HepG2 (cell line): Measurements from ENCODE around the gene CD84. TPM values are rescaled to one million over a fixed set of nuclear protein-coding genes. Genes with fewer than 3 reads are reported as not detected.

Experiments used
- ATAC-seq: fragments of 200-7000 bp; cut with Tn5 transposase; 3 replicates; pipeline ENCODE4 v1.9.1; 2020; ENCODE audit warnings: mild to moderate bottlenecking, moderate library complexity
- BruUV-seq: library from RNA; stranded (reverse); fragments of 400-500 nt; replicated peaks from 2 replicates; lab custom pipeline; 2021; lab: Mats Ljungman, UMichigan
- CTCF ChIA-PET: fragments of 300-600 bp; formaldehyde crosslinking; extraction: SDS; loops from one replicate; lab custom pipeline; 2021; ENCODE audit warnings: low total read pairs, inconsistent platforms, low intra/inter-chr PET ratio; lab: Yijun Ruan, JAX
- POLR2A ChIA-PET: fragments of 350-600 bp; sonication (Branson Sonifier 250); formaldehyde crosslinking; loops from one replicate; lab custom pipeline; 2020; ENCODE audit warnings: antibody characterized with exemption, inconsistent platforms; lab: Yijun Ruan, JAX
- DNase-seq: peaks from one replicate; pipeline ENCODE4 v3.0.0-alpha.2; 2015; ENCODE audit warnings: low spot score
- FAIRE-seq: peaks from 3 replicates; lab custom pipeline; 2011; peaks lifted over from hg19 to GRCh38; lab: Jason Lieb, UNC
- H2AFZ ChIP-seq: one replicate; pipeline ENCODE4 v1.6.1; 2011; ENCODE audit warnings: low read length, inconsistent platforms
- H3K27ac ChIP-seq: fragments of 300-600 bp; 3 replicates; pipeline ENCODE4 v1.8.0; 2011; ENCODE audit warnings: mixed run types, mild to moderate bottlenecking, mixed read lengths, low read length, inconsistent platforms; ENCODE audit not compliant: insufficient read depth; ENCODE audit errors: extremely low read length
- H3K27me3 ChIP-seq, 2 experiments: fragments of 200-600 bp in 1 of 2; 2 replicates in 1 of 2; 3 replicates in 1 of 2; pipeline versions ENCODE4 v1.6.0 to v1.8.0; 2011; ENCODE audit warnings: low read length in 2 of 2, mild to moderate bottlenecking in 2 of 2, moderate library complexity in 2 of 2, inconsistent platforms in 1 of 2; ENCODE audit not compliant: insufficient read depth in 2 of 2, control insufficient read depth in 1 of 2
- H3K36me3 ChIP-seq, 2 experiments: fragments of 200-600 bp in 1 of 2; replicated peaks in 1 of 2; 2 replicates in 1 of 2; 3 replicates in 1 of 2; pipeline versions ENCODE4 v1.5.1 to v1.8.0; 2011; ENCODE audit warnings: low read length in 2 of 2, inconsistent platforms in 1 of 2; ENCODE audit not compliant: insufficient read depth in 2 of 2, control insufficient read depth in 1 of 2
- H3K4me1 ChIP-seq: 2 replicates; pipeline ENCODE4 v1.5.1; 2012; ENCODE audit warnings: low read length, inconsistent platforms; ENCODE audit not compliant: insufficient read depth
- H3K4me2 ChIP-seq: 2 replicates; pipeline ENCODE4 v1.6.0; 2011; ENCODE audit warnings: low read depth, low read length, inconsistent platforms
- H3K4me3 ChIP-seq, 3 experiments: fragments of 200-600 bp in 1 of 3; sonication (generic), shearing (Covaris generic) in 1 of 3; replicated peaks in 1 of 3; 2 replicates each; pipeline ENCODE4 v1.5.1; 2011 to 2016; ENCODE audit warnings: low read length in 3 of 3, inconsistent platforms in 2 of 3, low read depth in 2 of 3, mild to moderate bottlenecking in 2 of 3, control low read depth in 1 of 3, mixed read lengths in 1 of 3; ENCODE audit not compliant: insufficient read depth in 1 of 3
- H3K79me2 ChIP-seq: one replicate; pipeline ENCODE4 v1.6.1; 2011; ENCODE audit warnings: low read length, inconsistent platforms; ENCODE audit not compliant: insufficient read depth
- H3K9ac ChIP-seq: 2 replicates; pipeline ENCODE4 v1.6.0; 2011; ENCODE audit warnings: mild to moderate bottlenecking, low read depth, low read length, inconsistent platforms; ENCODE audit not compliant: insufficient read depth
- H3K9me3 ChIP-seq: 2 replicates; pipeline ENCODE4 v1.5.1; 2012; ENCODE audit warnings: mild to moderate bottlenecking, low read length
- H4K20me1 ChIP-seq: 2 replicates; pipeline ENCODE4 v1.6.0; 2011; ENCODE audit warnings: inconsistent platforms, mild to moderate bottlenecking, low read length, moderate library complexity; ENCODE audit not compliant: insufficient read depth
- CEBPG ChIP-seq: IDR thresholded peaks from 2 replicates; pipeline ENCODE4 v1.6.1; 2016
- DPF2 ChIP-seq: sonication (generic); formaldehyde crosslinking; IDR thresholded peaks from 2 replicates; pipeline ENCODE4 v1.4.0; 2020; ENCODE audit warnings: mild to moderate bottlenecking, low read depth, missing genetic modification reagents, borderline replicate concordance
- HCFC1 ChIP-seq: fragments of 150-350 bp; IDR thresholded peaks from 2 replicates; pipeline ENCODE4 v1.6.1; 2014; ENCODE audit warnings: low read depth, low read length
- HOMEZ ChIP-seq: IDR thresholded peaks from 2 replicates; pipeline ENCODE4 v1.6.1; 2016; ENCODE audit warnings: low read depth
- MYPOP ChIP-seq: sonication (generic); formaldehyde crosslinking; IDR thresholded peaks from 2 replicates; pipeline ENCODE4 v1.8.1; 2023; ENCODE audit warnings: mild to moderate bottlenecking, moderate library complexity, missing genetic modification reagents
- NCOR1 ChIP-seq: fragments of 200-600 bp; sonication (generic); IDR thresholded peaks from 2 replicates; pipeline ENCODE4 v1.7.0; 2017; ENCODE audit warnings: antibody characterized with exemption, low read length, borderline replicate concordance
- NONO ChIP-seq, 2 experiments: fragments of 450-650 bp in 1 of 2; sonication (generic) in 1 of 2; formaldehyde crosslinking in 1 of 2; IDR thresholded peaks in 1 of 2; conservative IDR thresholded peaks in 1 of 2; 2 replicates each; pipeline versions ENCODE4 v1.6.1 to v1.8.0; 2017 to 2022; ENCODE audit warnings: mild to moderate bottlenecking in 1 of 2, missing genetic modification reagents in 1 of 2, moderate library complexity in 1 of 2
- POGZ ChIP-seq: sonication (generic); formaldehyde crosslinking; IDR thresholded peaks from 2 replicates; pipeline ENCODE4 v1.4.0; 2020; ENCODE audit warnings: mild to moderate bottlenecking, missing genetic modification reagents
- TCF7 ChIP-seq: sonication (generic); IDR thresholded peaks from 2 replicates; pipeline ENCODE4 v1.6.1; 2016; ENCODE audit warnings: antibody characterized with exemption, low read depth
- TSC22D2 ChIP-seq: sonication (generic); formaldehyde crosslinking; IDR thresholded peaks from 2 replicates; pipeline ENCODE4 v1.5.1; 2020; ENCODE audit warnings: missing genetic modification reagents, mild to moderate bottlenecking, borderline replicate concordance
- ZNF747 ChIP-seq: sonication (generic); formaldehyde crosslinking; IDR thresholded peaks from 2 replicates; pipeline ENCODE4 v1.8.1; 2023; ENCODE audit warnings: missing genetic modification reagents, mild to moderate bottlenecking, borderline replicate concordance
- WGBS: methylation state at CpG from one replicate; pipeline ENCODE4 v1.1.6; 2017; ENCODE audit warnings: low lambda C conversion rate; 5-methylcytosine and 5-hydroxymethylcytosine counted together
- in situ Hi-C: cut with HindIII; loops from 2 replicates; pipeline ENCODE4 v1.10.0; 2017; ENCODE audit warnings: low pct_unique_long_range_greater_than_20kb; ENCODE audit not compliant: extremely low pct_ligation_motif_present
- intact Hi-C: fragments of 100-400 bp; cut with micrococcal nuclease; formaldehyde crosslinking; loops from one replicate; pipeline ENCODE4 v1.10.0; 2022; ENCODE audit not compliant: unreplicated experiment
- polyA plus RNA-seq, 8 experiments: library from polyadenylated mRNA; depleted of rRNA in 3 of 8; stranded (reverse) in 7 of 8; unstranded in 1 of 8; fragments of >200 nt; fragmentation: Illumina TruSeq in 4 of 8; extraction: Trizol in 4 of 8; gene quantifications; 2 replicates each; pipeline versions ENCODE4 v1.2.1 to v1.2.3, GENCODE V29; 2011 to 2016; ENCODE audit warnings: low read depth in 4 of 8, missing spikeins in 1 of 8, mixed read lengths in 1 of 8; ENCODE audit not compliant: insufficient read depth in 1 of 8
- total RNA-seq, 5 experiments: library from RNA; depleted of rRNA; stranded (reverse); fragments of >200 nt; fragmentation: Illumina TruSeq; extraction: Trizol; gene quantifications; 2 replicates each; pipeline ENCODE4 v1.2.3, GENCODE V29; 2016; ENCODE audit warnings: low read depth in 1 of 5
- TF ChIP-seq, protein P1 (sequence below): sonication (generic); formaldehyde crosslinking; IDR thresholded peaks from 2 replicates; pipeline ENCODE4 v1.5.0; 2020; ENCODE audit warnings: missing genetic modification reagents, mild to moderate bottlenecking, borderline replicate concordance
- TF ChIP-seq, protein P2 (sequence below): sonication (generic); formaldehyde crosslinking; IDR thresholded peaks from 2 replicates; pipeline ENCODE4 v1.4.0; 2020; ENCODE audit warnings: mild to moderate bottlenecking, missing genetic modification reagents
- TF ChIP-seq, protein P3 (sequence below): sonication (generic); formaldehyde crosslinking; IDR thresholded peaks from 2 replicates; pipeline ENCODE4 v1.8.0; 2022; ENCODE audit warnings: low read depth, missing genetic modification reagents

CD84 gene
- total and polyA plus RNA-seq, 2 of the 13 experiments (the other 11 are each of a cell fraction or from before 2014, with no cell fraction given): not detected

GRCh38 chr1:160538985-160539651 lies 40.2 kb downstream of the CD84 start (continued):
- TF ChIP-seq HOMEZ (CRISPR knock-in tag): no peak
- peak; percentile 44; the same call in 1 of the 2 replicates for TF ChIP-seq NCOR1
- TF ChIP-seq HCFC1: no peak
- peak; percentile 56; the same call in 1 of the 2 replicates for TF ChIP-seq POGZ (CRISPR knock-in tag)
- no peak for TF ChIP-seq TCF7

- POLR2A ChIA-PET: no interaction called here
- no peaks in the 10 kb centered on the region for H3K79me2 ChIP-seq
- H3K36me3 ChIP-seq: no peaks in the 10 kb centered on the region
- WGBS: 82% methylated on average over 8 of the region's 8 CpGs
- no peak overlapping the region for H3K4me2 ChIP-seq
- no peak overlapping the region for H3K27ac ChIP-seq
- no peak overlapping the region for H3K4me3 ChIP-seq
- peaks cover 15% of the 10 kb centered on the region for H3K9me3 ChIP-seq
- peaks cover 47% of the 10 kb centered on the region for H3K4me1 ChIP-seq
- DNase-seq (no peak), FAIRE-seq (no peak), ATAC-seq (no peak)
- intact Hi-C loops (no loop called here), in situ Hi-C loops (no loop called here)
- H4K20me1 ChIP-seq: no peaks in the 10 kb centered on the region
- BruUV-seq: no TSS peak
- H3K27me3 ChIP-seq: no peaks in the 10 kb centered on the region
- no peak overlapping the region for H2AFZ ChIP-seq
- no peak overlapping the region for H3K9ac ChIP-seq
- CTCF ChIA-PET: no interaction called here
- TF ChIP-seq CEBPG (no peak), TSC22D2 (CRISPR knock-in tag) (no peak), MYPOP (CRISPR knock-in tag) (no peak), NONO (IDR thresholded peaks at IDR 0.05) (no peak), NONO (CRISPR knock-in tag; conservative IDR thresholded peaks at IDR 0.05) (no peak), ZNF747 (CRISPR knock-in tag) (no peak), DPF2 (CRISPR knock-in tag) (no peak)
- TF ChIP-seq, protein P1, sequence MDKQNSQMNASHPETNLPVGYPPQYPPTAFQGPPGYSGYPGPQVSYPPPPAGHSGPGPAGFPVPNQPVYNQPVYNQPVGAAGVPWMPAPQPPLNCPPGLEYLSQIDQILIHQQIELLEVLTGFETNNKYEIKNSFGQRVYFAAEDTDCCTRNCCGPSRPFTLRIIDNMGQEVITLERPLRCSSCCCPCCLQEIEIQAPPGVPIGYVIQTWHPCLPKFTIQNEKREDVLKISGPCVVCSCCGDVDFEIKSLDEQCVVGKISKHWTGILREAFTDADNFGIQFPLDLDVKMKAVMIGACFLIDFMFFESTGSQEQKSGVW (CRISPR knock-in tag): no peak
- TF ChIP-seq, protein P2, sequence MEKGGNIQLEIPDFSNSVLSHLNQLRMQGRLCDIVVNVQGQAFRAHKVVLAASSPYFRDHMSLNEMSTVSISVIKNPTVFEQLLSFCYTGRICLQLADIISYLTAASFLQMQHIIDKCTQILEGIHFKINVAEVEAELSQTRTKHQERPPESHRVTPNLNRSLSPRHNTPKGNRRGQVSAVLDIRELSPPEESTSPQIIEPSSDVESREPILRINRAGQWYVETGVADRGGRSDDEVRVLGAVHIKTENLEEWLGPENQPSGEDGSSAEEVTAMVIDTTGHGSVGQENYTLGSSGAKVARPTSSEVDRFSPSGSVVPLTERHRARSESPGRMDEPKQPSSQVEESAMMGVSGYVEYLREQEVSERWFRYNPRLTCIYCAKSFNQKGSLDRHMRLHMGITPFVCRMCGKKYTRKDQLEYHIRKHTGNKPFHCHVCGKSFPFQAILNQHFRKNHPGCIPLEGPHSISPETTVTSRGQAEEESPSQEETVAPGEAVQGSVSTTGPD (CRISPR knock-in tag): no peak
- TF ChIP-seq, protein P3, sequence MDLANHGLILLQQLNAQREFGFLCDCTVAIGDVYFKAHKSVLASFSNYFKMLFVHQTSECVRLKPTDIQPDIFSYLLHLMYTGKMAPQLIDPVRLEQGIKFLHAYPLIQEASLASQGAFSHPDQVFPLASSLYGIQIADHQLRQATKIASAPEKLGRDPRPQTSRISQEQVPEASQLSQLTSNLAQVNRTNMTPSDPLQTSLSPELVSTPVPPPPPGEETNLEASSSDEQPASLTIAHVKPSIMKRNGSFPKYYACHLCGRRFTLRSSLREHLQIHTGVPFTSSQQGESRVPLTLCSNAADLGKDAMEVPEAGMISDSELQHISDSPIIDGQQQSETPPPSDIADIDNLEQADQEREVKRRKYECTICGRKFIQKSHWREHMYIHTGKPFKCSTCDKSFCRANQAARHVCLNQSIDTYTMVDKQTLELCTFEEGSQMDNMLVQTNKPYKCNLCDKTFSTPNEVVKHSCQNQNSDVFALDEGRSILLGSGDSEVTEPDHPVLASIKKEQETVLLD (CRISPR knock-in tag): no peak
These were observed 41.3 kb downstream of the CD84 start for GRCh38 chr1:160537714-160538665.
